Tibial nerve (tissue), 4 donors: ENCODE data around the gene LCNL1.

ENCODE experiments used
- CTCF ChIP-seq, 5 experiments: fragments of 200-600 bp in 3 of 5; fragments of 450-650 bp in 2 of 5; sonication (generic) in 3 of 5; IDR thresholded peaks; one replicate each; pipeline ENCODE4 v1.5.1; 2016 to 2019; ENCODE audit warnings: antibody characterized with exemption in 5 of 5, mild to moderate bottlenecking in 3 of 5, moderate library complexity in 2 of 5
- EP300 ChIP-seq, 2 donors: sonication (generic); formaldehyde crosslinking; IDR thresholded peaks; one replicate each; pipeline ENCODE4 v1.6.1; 2017; ENCODE audit warnings: antibody characterized with exemption in 2 of 2, mild to moderate bottlenecking in 1 of 2
- POLR2A ChIP-seq, 2 donors: fragments of 450-650 bp; IDR thresholded peaks; one replicate each; pipeline ENCODE4 v1.6.1; 2017; ENCODE audit warnings: antibody characterized with exemption in 2 of 2, mild to moderate bottlenecking in 2 of 2, moderate library complexity in 2 of 2

GRCh38 chr9:136949817-136950655, 32.8 kb upstream of the LCNL1 start:
- TF ChIP-seq POLR2A (IDR thresholded peaks at IDR 0.05) (peak; percentile 52 to 88), CTCF (IDR thresholded peaks at IDR 0.05) (peak in 3 of 5 experiments; percentile 17 to 57 (median 34)), EP300 (IDR thresholded peaks at IDR 0.05) (peak in 1 of 2 donors; percentile 89)
